Left lobe of liver (tissue), 2 donors: ENCODE results near the gene ZNF438. TPM values are rescaled to one million over a fixed set of nuclear protein-coding genes. Genes with fewer than 3 reads are reported as not detected.

Experiments used
- ATAC-seq: fragments of 200-7000 bp; cut with Tn5 transposase; one replicate; pipeline ENCODE4 v1.9.1; 2020; ENCODE audit warnings: mild to moderate bottlenecking, moderate library complexity
- DNase-seq: peaks from one replicate; pipeline ENCODE4 v3.0.0-alpha.2; 2020; ENCODE audit warnings: low spot score
- total RNA-seq: library from RNA; stranded (reverse); gene quantifications from one replicate; pipeline ENCODE4 v1.2.1, GENCODE V29; 2021
- donor health status: DM: no; HTN: no; CAD: no; lungs with moderate emphysema.
- donor health status: DM: no; HTN: yes; CAD: no.

ZNF438 gene
- total RNA-seq, 1 donor from 2014 or later: 1.9 TPM

GRCh38 chr10:30853066-30853465, 178.6 kb downstream of the ZNF438 start:
- ATAC-seq (no peak), DNase-seq (no peak)

- DNase-seq (no peak), ATAC-seq (no peak)
Measured at GRCh38 chr10:30850776-30851175, 180.9 kb downstream of the ZNF438 start.

- ATAC-seq (no peak), DNase-seq (no peak)
Measured at GRCh38 chr10:30849231-30850035, 182.2 kb downstream of the ZNF438 start.

- no peak for DNase-seq
- ATAC-seq: no peak
Measured at GRCh38 chr10:30848396-30849032, 183.2 kb downstream of the ZNF438 start.

- ATAC-seq: no peak
Measured at GRCh38 chr10:30847642-30848041, 184.0 kb downstream of the ZNF438 start.

GRCh38 chr10:30847199-30847598, 184.5 kb downstream of the ZNF438 start:
- DNase-seq (no peak), ATAC-seq (no peak)

More at GRCh38 chr10:30847642-30848041, 184.0 kb downstream of the ZNF438 start:
- no peak for DNase-seq

GRCh38 chr10:30846710-30847109, 185.0 kb downstream of the ZNF438 start:
- no peak for ATAC-seq
- no peak for DNase-seq

GRCh38 chr10:30842894-30843293, 188.8 kb downstream of the ZNF438 start:
- DNase-seq (no peak), ATAC-seq (no peak)

- ATAC-seq: no peak
Measured at GRCh38 chr10:30842185-30842584, 189.5 kb downstream of the ZNF438 start.

GRCh38 chr10:30840395-30841050, 191.1 kb downstream of the ZNF438 start:
- no peak for DNase-seq

More at GRCh38 chr10:30842185-30842584, 189.5 kb downstream of the ZNF438 start:
- no peak for DNase-seq

GRCh38 chr10:30839652-30840051, 192.0 kb downstream of the ZNF438 start:
- DNase-seq (no peak), ATAC-seq (no peak)

More at GRCh38 chr10:30840395-30841050, 191.1 kb downstream of the ZNF438 start:
- no peak for ATAC-seq

- DNase-seq (no peak), ATAC-seq (no peak)
Measured at GRCh38 chr10:30836406-30836805, 195.3 kb downstream of the ZNF438 start.

- ATAC-seq (no peak), DNase-seq (no peak)
Measured at GRCh38 chr10:30835146-30835545, 196.5 kb downstream of the ZNF438 start.

- ATAC-seq: no peak
Measured at GRCh38 chr10:30834651-30835050, 197.0 kb downstream of the ZNF438 start.

GRCh38 chr10:30834153-30834552, 197.5 kb downstream of the ZNF438 start:
- ATAC-seq (no peak), DNase-seq (no peak)

More at GRCh38 chr10:30834651-30835050, 197.0 kb downstream of the ZNF438 start:
- DNase-seq: no peak

GRCh38 chr10:30833628-30833970, 198.1 kb downstream of the ZNF438 start:
- DNase-seq (peak; percentile 33), ATAC-seq (no peak)

- ATAC-seq (no peak), DNase-seq (no peak)
Measured at GRCh38 chr10:30832749-30833627, 198.7 kb downstream of the ZNF438 start.

GRCh38 chr10:30832001-30832748, 199.5 kb downstream of the ZNF438 start:
- ATAC-seq (no peak), DNase-seq (no peak)

GRCh38 chr10:30831426-30831825, 200.2 kb downstream of the ZNF438 start:
- ATAC-seq: no peak

More at GRCh38 chr10:30831426-30831825, 200.2 kb downstream of the ZNF438 start:
- peak; percentile 22 for DNase-seq
